HG03097 (cell line): ENCODE measurements around the gene DYRK1A.

ENCODE experiments used
- ATAC-seq: cut with Tn5 transposase; IDR thresholded peaks from one replicate; pipeline ENCODE4 v1.9.1; 2021; ENCODE audit not compliant: unreplicated experiment, low FRiP score

Gene DYRK1A

DNA sequence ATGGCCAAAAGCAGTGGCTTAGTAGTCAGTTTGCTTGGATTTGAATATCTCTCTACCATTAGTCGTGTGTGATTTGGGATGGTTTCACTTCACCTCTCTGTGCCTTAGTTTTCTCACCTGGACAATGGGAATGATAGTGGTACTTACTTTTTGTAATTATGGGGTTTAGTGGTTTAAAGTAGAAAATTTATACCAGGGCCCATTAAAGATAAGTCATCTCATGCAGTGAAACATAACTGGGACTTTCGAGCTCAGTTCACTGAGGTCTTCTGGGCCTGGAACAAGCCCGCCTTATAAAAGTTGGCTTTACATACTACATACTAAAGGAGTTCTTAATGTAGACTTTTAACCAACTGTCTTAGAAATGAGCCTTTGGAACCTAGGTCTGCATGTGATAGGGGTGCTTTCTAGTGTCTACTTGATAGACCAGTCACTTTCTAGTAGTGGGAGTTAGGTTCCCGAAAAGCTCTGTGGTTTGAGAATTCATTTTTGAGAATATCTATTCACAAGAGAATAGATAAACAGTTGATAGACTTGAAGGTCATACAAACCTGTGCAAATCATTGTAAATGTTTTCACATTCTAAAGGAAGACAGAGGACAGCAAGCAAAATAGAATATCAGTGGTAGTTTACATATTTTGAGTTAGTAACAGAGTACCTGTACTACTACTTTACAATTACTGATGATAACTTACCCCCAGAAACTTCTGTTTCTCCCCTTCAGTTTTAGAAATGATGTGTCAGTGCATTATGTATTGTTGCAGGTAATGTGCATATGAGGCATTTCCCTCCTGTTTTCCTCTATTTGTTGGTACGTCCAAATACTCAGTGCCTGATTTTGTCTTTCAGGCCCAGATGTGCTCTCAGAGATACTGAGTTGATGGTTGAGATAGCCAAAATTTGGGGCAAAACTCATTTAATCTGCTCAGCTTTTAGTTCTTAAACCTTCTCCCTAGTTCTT is 48.0 kb downstream of the DYRK1A start:
- no peak for ATAC-seq

DNA sequence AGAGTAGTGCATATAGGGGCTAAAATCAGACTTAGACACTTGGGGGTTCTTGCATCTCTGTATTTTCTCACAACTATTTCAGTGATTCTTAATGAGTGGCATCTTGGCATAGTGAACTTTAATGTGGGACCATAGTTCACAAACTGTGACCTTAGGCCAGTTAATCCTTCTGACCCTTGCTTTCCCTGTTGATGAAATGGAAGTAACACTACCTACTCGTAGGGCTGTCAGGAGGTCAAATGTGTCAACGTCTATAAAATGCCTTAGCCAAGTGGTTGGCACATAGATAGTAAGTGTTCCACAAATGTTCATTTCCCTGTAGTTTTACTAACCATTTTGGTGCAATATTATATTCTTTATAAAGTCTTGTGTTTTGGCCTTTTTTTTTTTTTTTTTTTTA is 49.4 kb downstream of the DYRK1A start:
- ATAC-seq = no peak

DNA sequence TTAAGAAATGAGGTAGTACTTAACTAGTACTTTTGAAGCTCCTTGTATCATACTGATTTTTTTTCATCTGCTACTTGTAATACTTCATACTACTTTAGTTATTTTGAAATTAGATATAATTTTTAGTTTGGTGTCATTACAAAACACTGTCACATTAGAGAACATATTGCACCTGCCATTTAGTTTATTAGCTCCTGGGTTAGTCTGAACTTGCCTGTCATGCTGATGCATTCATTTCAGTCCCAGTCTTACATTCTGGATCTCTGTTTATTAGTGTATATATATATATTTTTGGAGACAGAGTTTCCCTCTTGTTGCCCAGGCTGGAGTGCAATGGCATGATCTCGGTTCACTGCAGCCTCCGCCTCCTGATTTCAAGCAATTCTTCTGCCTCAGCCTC is 50.3 kb downstream of the DYRK1A start:
- ATAC-seq = no peak

DNA sequence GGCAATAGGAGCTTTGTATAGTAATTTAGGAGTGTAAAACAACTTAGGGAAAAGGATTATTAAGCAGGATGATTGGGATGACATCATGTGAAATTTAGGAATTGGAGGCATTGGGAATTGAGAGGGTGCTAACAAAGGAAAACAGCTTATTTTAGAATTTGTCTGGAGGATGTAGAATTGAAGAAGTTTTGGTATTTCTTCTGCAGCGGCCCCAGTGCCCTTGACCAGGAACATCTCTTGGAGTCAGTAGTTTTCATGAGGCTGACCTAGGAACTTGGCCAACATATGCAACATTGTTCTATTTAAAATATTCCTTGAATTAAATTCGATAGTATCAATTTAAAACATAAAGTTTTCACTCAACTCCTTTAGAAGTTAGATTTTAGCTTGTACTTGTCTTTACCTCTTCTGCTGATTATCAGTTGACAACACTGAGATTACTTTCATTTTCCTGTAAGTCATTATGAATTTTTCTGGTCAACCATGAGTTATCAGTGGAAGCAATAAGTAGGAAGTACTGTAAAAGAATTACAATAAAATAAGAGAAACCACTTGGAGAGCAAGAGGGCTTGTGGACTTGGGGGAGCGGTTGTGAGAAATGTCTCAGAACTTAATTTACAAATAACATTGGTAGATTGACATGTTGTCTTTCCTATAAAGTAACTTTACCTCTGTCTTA is 52.8 kb downstream of the DYRK1A start:
- ATAC-seq = no peak

DNA sequence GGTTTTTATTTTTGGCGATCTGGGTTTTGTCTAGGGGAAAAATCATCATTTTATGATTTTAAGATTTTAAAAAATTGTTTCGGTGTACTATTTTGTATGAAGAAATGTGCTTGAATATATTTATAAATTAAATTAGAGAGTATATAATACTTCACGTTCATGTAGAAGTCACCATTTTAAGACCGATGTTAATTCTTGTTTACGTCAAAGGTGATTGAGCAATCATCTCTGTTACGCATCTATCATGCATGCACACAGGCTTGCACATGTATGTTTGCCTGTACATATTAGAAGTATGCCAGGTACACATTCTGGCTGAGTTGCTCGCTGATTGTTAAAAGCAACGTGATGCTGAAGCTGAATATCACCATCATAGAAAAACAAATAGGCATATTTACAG is 54.7 kb downstream of the DYRK1A start:
- ATAC-seq = no peak

DNA sequence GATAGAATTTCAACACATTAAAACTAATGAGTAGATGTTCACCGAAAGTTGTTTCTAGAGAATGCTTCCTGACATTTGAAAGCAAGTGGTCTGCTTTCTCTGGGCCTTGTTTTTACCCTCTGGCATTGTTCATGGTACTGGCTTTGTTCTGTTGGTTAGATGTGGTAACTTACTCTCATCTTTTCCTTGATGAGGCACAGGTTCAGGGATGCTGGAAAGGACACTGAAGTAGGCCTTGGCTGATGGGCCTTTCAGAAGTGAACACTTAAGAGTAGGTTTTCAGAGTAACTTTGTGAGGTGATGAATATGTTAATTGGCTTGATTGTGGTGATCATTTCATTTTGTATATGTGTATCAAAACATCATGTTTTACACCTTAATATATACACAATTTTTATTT is 55.8 kb downstream of the DYRK1A start:
- ATAC-seq = no peak

DNA sequence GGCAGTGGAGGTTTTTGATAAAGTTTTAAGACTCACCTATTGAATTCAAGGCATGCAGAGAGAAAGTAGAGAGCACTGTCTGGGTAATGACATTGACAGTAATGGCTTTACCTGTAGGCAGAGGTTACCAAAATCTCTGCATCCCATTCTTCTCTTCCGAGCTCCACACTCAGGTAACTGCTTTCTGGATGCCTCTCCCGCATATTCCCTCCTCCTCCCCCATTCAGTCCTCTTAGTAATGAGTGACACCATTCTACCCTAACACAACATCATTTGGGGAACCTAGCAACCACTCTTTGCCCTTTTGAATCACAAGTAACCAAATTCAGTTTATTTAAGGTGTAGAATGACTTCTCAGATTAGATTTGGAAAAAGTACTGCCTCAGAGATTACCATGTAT is 56.5 kb downstream of the DYRK1A start:
- ATAC-seq = no peak

DNA sequence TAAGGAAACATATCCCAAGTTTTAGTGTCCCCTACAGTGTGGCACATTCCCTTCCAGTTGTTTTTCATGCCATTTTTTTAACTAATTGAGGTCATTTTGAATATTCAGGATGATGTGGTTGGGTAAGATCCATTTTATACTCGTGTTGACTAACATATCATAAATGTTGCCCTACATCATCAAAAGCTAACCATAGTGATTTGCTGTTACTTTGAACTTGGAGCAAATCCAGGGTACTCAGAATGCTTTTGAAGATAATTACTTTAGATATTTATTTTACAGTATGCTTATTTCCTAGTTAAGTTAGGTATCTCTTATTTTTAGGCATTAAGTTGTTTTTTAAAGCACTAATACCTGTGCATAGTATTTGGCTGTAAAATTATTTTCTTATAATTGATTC is 57.8 kb downstream of the DYRK1A start:
- no peak for ATAC-seq

DNA sequence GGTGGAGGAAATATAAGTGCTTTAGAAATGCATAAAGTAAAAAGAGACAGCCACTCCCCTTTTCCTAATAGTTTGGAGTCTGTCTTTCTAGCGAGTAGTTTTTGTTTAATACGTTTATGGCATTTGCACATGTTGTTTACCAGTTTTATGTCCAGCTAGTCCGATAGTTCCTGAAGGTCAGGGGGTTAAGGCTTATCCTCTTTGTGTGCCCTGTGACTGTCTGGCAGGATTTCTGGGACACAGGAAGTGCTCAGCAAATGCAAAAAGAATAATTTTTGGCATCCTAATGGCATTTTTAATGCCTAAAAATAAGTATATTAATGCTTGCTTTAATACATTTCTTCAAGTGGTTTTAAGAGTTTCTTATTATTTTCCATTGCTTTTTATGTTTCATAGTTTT is 58.4 kb downstream of the DYRK1A start:
- no peak for ATAC-seq

DNA sequence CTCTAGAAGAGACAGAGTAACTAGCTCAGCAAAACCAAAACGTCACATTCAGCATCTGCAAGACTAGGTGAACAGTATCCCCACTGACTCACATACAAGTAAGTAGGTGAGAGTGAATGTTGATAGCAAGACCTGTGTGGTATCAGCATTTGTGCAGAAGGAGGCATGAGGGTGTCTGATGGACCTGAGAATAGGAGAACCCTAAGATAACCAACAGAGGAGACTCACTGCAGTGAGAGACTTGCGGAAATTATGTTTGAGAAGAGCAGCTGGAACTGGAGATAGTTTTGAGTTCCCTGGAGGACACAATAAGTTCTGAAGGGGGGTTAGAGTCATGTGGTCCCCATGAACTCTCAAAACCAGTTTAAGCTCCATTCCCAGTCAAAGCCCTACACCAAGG is 59.1 kb downstream of the DYRK1A start:
- no peak for ATAC-seq

DNA sequence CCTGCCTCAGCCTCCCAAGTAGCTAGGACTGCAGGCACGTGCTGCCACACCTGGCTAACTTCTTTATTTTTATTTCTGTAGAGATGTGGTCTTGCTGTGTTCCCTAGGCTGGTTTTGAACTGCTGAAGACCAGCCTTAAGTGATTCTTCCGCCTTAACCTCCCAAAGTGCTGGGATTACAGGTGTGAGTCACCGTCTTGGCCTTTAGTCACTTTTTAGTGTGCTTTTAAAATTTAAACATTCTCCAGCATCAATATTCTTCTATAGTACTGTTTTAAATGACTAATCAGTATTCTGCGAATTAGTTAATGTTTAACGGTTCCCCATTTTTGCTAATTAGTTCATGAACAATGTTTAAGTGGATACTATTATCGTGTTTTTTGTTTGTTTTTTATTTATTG is 60.6 kb downstream of the DYRK1A start:
- ATAC-seq = no peak

DNA sequence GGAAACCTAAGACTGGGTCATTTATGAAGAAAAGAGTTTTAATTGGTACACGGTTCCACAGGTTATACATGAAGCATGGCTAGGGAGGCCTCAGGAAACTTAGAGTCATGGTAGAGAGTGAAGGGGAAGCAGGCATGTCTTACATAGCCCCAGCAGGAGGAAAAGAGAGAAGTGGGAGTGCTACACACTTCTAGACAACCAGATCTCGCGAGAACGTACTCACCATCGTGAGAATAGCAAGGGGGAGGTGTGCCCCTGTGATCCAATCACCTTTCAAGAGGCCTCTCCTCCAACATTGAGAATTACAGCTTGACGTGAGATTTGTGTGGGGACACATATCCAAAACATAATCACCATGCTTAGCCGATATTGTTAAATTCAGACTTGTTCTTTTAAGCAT is 62.8 kb downstream of the DYRK1A start:
- ATAC-seq = no peak

DNA sequence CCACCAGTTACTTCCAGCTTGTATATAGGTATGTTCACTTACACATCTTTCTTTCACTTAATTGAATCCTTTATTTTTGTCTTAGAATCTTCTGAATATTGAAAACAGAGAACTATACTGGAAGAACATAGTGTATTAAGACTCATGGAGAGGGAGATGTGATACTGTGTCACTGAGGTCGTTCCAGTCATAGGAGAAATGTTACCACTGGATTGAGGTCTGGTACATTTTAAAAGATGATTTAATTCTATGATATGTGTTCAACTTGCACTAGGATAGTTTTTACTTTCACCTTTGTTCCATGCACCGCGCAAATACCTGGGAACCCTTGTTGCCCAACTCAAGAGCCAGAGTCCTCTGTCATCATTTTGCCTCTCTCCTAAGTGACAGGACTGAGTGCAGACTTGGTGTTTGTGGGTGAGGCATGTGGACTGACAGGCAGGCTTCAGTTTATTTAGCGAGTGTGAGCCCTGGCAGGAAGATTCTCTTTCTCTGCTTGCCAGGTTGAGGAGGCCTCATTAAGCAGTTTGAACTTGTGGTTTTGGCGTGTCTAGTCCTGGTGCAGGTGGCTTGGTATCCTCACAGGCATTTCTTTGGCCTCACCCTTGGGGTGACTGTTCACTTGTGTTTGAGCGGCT is 63.7 kb downstream of the DYRK1A start:
- no peak for ATAC-seq

DNA sequence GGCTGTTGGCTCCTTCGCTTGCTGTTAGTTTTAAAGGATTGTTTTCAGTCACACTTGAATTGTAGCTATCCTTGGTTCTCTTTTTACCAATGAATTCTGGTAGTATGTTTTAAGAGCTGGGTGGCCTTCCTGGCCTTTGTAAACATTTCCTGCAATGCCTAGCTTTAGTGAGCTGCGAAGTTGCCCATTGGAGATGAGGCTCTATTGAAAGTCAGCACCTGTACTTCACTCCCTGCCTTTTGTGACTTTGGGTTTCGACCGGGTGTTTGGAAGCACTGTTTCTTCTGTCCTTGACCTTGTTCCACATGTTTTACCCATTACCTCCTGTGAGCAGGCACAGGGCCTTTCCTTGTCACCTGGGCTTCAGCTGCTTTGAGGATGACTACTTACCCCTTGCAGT is 64.7 kb downstream of the DYRK1A start:
- no peak for ATAC-seq

DNA sequence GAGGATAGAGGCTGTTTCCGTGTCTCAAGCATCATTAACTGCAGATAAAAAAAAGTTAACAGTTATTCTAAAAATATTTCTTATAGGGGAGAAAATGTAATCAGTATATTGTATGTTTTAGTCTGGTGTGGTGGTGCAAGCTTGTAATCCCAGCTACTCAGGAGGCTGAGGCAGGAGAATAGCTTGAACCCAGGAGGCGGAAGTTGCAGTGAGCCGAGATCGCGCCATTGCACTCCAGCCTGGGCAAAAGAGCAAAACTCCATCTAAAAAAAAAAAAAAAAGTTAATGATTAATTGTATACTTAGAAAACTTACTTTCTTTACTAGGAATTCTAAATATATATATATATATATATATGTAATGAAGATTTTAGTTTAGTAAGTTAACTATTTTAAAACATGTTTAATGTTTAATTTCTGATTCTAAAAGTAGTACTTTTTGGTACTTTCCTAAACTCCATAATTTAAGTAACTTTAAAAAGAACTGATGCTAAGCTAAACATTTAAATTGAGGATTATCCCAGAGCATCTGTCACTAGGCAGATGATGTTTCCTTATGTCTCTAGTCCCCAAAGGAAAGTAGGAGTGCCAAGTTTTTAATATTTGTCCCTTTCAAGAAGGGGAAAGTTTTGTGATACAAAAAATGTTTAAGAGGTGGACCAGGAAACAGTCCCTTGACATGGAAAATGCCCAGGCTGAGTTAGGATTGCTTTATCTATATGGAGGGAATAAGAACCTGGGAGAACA is 66.3 kb downstream of the DYRK1A start:
- ATAC-seq = no peak

DNA sequence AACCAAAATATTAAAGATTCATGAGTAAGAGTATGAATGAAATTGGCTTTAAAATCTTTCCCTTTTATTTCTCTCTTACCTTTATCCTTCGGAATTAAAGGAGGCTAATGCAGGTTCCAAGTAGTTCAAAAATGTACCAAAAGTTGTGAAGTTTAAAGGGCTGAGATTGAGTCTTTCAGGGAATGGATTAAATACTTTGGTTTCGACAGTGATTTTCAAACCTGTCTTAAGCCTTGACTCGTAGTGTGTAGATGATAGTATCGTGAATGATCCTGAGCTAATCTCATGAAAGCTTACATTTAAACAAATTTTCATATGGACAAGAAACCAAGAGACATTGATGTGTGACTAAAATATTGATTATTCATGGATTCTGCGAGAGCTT is 66.9 kb downstream of the DYRK1A start:
- ATAC-seq = no peak

DNA sequence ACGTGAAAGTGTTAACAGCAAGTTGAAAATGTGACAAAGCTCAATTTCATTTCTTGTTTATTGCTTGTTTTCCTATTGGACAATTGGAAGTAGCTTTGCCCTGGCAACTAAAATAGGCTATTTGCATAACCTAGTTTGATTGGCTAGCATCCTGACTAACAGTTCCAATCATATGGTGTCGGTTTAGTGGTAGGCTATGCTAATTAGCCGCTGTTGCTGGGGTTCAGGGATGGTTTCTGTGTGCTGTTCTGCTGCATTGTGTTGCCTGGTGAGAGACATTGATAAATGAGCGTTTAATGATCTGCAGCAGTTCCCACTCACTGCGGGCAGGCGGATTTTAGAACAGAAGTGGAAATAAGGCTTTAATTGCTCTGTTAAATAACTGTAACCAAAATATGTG is 68.5 kb downstream of the DYRK1A start:
- no peak for ATAC-seq

DNA sequence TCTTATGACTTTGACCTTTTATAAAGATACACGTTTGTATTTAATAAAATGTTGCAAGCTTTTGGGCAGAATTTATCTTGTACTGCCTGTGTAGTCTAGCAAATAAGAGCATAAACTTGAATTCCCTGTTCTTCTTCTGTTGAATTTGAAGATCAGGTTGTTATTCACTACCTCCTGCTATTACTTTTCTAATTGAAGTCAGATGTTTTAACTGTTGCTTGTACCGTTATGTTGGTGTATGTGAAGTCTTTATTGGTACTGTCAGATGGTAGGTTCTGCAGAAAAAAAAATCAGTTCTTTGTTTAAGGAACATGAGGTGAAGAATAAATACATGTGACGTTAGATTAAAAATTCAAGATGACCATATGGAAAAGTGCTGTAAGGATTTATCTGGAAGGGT is 69.1 kb downstream of the DYRK1A start:
- ATAC-seq = no peak

DNA sequence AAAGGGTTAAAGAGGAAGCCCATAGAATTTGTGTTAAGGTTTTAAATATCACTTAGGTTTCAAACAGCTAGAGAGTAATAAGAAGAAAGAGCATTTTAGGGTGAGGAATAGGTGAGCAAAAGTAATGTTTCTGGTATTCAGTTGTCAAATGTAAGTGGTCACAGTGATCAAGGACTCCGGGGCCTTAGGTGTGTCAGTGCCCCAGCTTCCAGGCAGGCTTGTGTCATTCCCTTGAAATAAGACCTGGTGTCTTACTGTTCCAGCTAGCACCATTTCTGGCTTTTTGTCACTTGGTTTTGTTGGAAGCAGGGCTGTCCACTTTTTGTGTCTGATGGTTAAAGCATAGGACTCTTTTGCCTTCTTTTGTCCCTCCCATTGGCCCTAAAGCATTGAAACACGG is 69.6 kb downstream of the DYRK1A start:
- no peak for ATAC-seq

DNA sequence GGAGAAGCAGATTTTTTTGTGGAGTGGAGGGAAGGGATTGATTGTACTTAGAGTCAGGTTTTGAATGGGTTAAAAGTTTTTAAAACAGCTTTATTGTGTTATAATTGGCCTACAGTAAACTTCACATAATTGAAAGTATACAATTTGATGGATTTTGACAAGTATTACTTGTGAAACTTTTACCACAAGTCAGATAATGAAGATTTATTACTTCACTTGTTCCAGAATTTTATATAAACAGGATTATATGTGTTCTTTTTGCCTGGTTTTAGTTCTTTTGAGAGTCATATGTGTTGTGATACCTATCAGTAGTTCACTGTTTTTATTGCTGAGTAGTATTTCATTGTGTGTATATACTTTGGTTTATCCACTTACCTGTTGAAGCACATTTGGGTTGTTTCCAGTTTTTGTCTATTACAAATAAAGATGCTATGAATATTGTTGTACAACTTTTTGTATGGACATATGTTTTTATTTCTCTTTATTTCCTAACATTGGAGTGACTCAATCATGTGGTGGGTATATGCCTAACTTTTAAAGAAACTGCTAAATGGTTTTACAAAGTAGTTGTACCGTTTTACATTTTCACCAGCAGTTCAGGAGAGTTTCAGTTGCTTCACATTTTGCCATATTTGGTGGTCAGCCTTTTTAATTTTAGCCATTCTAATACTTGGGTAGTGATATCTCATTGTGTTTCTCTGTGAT is 71.0 kb downstream of the DYRK1A start:
- no peak for ATAC-seq
